Omental fat pad (tissue), 4 donors: Measurements from ENCODE around the gene SAMD4A. TPM values are rescaled to one million over a fixed set of nuclear protein-coding genes. Genes with fewer than 3 reads are reported as not detected.
A peak's percentile ranks its signal among the peaks of the same experiment; 100 is the strongest.

Experiments
- ATAC-seq: fragments of 150-250 bp; one replicate; pipeline ENCODE4 v1.9.1; 2016; ENCODE audit warnings: mild to moderate bottlenecking, moderate library complexity; ENCODE audit not compliant: low FRiP score
- DNase-seq: peaks from one replicate; pipeline ENCODE4 v3.0.0-alpha.2; 2019; ENCODE audit warnings: low spot score
- total RNA-seq, 4 donors: library from RNA; depleted of rRNA; stranded (reverse); fragments of >200 nt; gene quantifications; one replicate each; pipeline ENCODE4 v1.1.0, GENCODE V29; 2016
- TF ChIP-seq, protein P1 (sequence below), 3 donors: fragments of 450-650 bp; IDR thresholded peaks; one replicate each; pipeline ENCODE4 v1.5.1; 2016 to 2017; ENCODE audit warnings: antibody characterized with exemption in 3 of 3, mild to moderate bottlenecking in 3 of 3, moderate library complexity in 2 of 3

The SAMD4A gene
- total RNA-seq, 4 donors from 2014 or later: 33.9 to 116 (median 38.3) TPM

DNA sequence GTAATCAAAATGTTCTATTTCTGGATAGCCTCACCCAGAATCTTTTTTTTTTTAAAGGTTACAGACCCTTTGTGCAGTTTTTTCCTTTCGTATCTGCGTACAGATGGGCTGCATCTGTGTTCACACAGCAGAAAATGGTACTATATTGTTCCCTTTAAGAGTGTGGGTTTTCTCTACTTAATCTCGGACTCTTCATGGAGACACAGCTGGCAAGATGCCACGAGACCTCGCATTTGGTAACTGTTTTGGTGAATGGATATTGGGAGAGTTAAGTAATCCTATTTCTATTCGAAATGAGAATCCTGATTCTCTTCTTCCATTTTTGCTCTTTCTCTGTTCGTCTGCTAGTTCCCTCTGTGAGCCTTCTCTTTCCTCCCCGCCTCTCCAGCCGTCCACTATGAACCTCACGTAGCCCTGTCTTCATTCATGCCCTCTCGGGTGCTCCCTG, 85.7 kb downstream of the SAMD4A start:
- TF ChIP-seq, protein P1, sequence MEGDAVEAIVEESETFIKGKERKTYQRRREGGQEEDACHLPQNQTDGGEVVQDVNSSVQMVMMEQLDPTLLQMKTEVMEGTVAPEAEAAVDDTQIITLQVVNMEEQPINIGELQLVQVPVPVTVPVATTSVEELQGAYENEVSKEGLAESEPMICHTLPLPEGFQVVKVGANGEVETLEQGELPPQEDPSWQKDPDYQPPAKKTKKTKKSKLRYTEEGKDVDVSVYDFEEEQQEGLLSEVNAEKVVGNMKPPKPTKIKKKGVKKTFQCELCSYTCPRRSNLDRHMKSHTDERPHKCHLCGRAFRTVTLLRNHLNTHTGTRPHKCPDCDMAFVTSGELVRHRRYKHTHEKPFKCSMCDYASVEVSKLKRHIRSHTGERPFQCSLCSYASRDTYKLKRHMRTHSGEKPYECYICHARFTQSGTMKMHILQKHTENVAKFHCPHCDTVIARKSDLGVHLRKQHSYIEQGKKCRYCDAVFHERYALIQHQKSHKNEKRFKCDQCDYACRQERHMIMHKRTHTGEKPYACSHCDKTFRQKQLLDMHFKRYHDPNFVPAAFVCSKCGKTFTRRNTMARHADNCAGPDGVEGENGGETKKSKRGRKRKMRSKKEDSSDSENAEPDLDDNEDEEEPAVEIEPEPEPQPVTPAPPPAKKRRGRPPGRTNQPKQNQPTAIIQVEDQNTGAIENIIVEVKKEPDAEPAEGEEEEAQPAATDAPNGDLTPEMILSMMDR (IDR thresholded peaks at IDR 0.05): no peak
- DNase-seq (peak; percentile 73), ATAC-seq (peak; percentile 18)

DNA sequence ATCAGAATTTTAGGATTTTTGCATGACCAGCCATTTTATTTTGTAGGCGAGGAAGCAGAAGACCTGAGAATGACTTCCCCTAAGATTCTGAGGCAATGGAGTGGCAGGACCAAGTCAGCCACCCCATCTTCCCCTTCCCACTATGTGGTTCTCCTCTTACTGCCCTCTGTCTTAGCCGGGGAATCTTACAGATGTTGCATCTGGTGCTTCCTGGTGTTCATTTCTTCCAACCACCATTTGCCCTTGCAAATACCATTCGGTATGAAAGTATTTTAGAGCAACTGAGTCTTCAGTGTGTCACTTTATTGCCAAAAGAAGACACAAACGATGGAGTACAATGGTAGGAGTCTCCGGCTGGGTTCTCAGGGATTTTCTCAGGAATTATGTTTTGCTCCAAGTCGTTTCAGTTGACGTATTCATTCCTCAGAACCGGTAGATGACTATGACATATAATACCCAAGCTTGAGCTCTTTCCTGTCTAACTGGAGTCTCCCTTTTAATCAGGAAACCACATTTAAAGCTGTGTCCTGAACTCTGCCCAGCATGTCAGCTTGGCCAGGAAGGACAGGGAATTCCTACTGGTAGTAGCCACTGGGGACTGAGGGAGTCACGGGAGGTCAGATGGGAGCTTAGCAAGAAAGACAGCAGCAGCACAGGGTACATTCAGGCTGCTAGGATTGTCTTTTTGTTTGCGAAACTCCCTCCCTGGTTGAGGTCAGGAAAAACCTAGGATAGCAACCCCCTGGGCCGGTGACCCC, 87.0 kb downstream of the SAMD4A start:
- peak; percentile 14 for ATAC-seq
- TF ChIP-seq, protein P1 (IDR thresholded peaks at IDR 0.05): no peak
- no peak for DNase-seq

- ATAC-seq (no peak), DNase-seq (no peak)
- TF ChIP-seq, protein P1 (IDR thresholded peaks at IDR 0.05): no peak
Observed at GRCh38 chr14:54654605-54655004, 87.7 kb downstream of the SAMD4A start.

- TF ChIP-seq, protein P1 (IDR thresholded peaks at IDR 0.05): no peak
- no peak for DNase-seq
- ATAC-seq: no peak
Observed at GRCh38 chr14:54658836-54659235, 91.9 kb downstream of the SAMD4A start.

- ATAC-seq: no peak
- TF ChIP-seq, protein P1 (IDR thresholded peaks at IDR 0.05): no peak
- DNase-seq: no peak
Observed at GRCh38 chr14:54659365-54659764, 92.4 kb downstream of the SAMD4A start.

DNA sequence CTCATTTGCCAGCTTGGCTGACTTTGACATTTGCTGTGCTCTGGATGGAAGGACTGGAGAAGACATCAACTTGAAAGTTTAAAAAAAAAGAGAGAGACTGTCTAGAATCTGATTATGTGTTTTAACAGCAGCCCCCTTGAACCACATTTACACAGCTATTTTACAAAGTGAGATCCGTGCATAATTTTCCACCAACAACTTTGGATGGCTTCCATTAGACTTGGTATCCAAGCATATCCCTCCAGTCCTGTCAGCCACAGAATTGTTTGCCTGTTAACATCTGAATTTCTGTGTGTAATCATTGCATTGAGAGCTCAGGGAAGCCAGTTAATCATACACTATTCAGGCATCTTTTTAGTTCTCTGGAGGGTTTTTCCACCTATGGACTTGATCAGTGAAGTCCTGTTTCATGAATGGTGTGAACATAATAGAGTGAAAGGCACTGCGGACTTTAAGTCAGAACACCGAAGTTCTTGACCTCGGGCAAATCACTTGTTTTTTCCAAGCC, 93.7 kb downstream of the SAMD4A start:
- ATAC-seq (no peak), DNase-seq (no peak)
- TF ChIP-seq, protein P1 (IDR thresholded peaks at IDR 0.05): no peak
